Activated CD8-positive, alpha-beta memory T cell treated with anti-CD3 and anti-CD28 coated beads, Interleukin-2, amount 50 U/mL, for 1 hour (primary cell): Measurements from ENCODE around the gene TCP11.

ENCODE experiments used
- DNase-seq: peaks from one replicate; pipeline ENCODE4 v3.0.0-alpha.2; 2020; ENCODE audit errors: extremely low read depth

TCP11 gene

DNA sequence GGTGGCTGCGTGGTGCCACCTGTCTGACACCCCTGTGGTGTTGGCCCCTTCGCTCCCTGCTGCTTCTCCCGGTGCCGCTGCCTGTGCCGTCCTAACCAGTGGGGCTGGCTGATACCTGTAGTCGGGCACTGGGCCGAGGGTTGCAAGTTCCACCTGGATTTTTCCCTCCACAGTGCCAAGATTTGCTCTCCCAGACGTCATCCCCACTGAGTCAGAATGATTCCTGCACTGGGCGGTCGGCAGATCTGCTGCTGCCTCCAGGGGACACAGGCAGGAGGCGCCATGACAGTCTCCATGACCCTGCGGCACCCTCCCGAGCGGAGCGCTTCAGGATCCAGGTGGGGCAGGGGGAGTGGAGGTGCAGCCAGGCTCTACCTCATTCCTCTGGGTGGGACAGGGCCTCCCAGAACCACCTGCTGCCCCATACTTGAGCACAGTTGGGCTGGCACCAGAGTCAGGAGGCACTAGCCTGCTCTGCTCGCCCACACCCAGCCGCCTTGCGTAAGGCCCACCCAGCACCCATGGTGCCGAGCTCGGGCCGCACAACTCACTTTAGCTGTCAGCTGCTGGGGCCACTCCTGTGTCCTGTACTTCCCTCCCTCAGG, 60.2 kb downstream of the TCP11 start:
- no peak for DNase-seq

DNA sequence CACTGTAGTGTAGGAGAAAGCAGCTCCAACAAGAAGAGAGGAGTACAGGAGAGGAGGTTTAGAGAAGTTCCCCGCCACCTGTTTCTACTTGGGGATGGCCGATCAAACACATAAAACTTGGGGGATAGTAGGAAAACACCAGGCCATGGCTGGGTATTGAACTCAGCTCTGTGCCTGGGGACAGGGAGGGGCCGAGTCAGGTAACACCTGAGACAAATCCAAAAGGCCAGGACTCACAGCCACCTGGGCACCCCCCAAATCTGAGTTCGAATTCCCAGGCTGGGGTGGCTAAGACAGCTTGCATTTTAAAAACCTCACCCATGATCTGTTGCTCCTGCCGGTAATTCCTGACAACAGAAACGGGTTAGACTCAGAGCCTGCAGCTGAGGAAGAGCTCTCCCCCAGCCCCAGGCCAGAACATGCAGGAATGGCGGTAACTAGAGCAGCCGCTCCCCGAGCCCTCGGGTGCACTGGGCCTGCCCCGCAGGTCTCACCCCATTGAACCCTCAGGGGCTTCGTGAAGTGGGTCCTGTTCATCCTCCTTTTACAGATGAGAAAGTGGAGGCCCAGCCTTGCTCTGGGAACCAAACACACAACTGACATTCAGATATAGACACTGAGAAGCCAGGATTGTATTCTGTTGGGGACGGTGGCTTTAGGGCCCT, 61.0 kb downstream of the TCP11 start:
- DNase-seq, result no peak

DNA sequence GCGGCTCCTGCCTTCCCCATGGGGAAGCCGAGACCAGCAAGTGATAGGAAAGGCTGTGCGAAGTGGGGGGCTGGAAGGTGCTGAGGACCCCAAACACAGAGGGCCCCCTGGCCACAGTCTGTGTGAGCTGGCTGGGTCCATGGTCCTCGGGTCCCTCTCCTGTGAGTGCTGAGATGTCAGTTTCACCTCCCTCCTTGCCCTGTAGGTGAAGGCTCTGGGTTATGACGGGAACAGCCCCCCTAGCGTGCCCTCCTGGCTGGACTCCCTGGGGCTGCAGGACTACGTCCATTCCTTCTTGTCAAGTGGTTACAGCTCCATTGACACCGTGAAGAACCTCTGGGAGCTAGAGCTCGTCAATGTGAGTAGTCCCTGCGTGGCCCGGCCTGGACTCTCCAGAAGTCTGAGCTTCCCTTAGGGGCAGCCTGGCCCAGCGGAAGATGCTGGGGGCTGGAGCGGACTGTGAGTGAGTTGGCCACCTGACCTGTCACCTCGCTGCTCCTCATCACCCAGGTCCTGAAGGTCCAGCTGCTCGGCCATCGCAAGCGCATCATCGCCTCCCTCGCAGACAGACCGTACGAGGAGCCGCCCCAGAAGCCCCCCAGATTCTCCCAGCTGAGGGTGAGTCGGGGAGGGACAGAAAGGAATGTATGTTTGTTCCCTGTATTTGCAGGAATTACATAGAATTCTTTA, 61.7 kb downstream of the TCP11 start:
- no peak for DNase-seq

DNA sequence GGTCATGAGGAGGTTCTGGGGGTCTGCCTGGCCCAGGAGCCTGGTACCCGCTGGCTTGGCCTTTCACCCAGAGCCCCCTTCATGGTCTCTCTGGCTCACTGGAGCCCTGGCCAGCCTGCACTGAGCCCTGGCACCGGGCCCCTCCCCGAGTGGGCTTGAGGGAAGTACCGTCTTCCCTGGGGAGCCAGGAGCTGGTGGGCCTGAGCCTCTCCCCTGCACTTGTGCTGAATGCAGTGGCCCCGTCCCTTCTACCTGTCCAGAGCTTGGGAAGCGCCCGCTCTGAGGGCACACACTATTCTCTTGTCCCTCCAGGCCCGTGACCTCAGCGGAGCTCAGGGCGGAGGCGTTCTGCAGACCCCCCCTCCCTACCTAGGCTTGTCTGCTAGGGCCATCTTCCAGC, 62.2 kb downstream of the TCP11 start:
- no peak for DNase-seq

DNA sequence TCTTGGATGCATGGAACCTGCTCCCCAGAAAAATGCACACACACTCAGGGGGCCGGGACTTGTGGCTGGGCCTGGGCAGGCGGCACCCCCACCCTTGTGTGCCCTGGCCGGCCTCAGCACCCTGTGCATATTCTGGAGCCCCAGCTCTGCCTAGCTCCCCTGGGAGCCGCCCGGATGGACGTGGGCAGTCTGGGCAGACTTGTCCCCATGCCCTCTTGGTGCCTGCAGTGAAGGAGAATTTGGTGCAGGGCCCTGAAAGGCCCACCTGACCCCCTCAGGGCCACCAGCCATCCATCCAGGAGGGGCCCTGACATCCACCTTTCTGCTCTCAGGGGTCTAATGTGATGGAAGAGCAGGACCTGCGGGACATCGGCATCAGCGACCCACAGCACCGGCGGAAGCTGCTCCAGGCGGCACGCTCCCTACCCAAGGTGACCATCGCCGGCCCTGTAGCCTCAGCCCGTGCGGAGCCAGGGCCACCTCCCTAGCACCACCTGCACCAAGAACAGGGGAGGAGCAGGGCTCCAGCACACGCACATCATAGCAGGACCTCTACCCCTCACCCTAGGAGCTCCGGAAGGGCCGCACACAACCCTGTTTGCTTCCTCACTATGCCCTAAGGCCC, 62.8 kb downstream of the TCP11 start:
- no peak for DNase-seq

DNA sequence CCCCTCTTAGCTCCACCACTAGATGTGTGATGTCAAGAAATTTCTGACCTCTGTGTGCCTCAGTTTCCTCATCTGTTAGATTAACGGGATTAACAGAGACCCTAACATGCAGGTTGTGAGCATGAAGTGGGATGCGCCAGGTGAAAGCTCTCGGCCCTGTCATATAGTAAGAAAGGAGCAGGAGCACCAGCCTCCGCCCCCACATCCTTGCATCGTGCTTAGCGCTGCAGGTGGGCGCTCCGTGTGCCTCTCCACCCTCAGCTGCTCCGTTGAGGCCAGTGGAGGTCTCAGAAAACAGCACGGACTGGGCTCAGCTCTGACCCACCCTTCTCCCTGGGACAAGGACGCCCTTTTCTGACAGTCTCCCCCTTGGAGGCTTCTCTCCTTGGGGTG, 63.4 kb downstream of the TCP11 start:
- DNase-seq, result no peak

DNA sequence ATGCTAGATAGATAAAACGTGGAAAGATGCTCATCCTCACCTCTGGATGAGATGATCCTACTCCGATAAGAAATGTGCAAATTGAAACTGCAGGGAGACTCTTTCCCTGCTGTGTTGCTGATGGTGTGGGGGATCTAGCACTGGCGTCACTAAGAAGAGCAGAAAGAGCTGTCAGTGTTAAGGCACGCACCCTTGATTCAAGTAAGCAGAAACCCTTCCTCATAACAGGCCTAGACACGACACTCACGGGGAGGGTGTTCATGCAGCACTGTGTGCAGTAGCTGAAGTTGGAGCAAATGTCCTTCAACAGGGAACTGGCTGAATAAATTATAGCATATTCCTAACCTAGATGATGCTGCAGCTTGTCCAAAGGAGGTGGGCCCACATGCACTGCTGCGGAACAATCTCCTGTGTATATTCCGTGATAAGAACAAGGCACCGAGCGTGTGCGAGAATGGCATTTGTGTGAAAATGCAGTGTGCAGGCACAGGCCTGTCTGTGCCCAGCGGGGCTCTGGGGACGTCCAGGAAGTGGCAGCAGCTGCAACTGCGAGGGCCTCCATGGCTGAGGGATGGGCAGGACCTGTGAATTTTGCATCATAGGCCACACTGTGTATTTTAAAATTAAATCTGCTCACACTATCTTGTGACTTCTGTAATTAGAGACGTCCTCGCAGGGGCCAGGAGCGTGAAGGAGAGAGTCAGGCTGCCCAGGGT, 64.0 kb downstream of the TCP11 start:
- DNase-seq, result no peak

DNA sequence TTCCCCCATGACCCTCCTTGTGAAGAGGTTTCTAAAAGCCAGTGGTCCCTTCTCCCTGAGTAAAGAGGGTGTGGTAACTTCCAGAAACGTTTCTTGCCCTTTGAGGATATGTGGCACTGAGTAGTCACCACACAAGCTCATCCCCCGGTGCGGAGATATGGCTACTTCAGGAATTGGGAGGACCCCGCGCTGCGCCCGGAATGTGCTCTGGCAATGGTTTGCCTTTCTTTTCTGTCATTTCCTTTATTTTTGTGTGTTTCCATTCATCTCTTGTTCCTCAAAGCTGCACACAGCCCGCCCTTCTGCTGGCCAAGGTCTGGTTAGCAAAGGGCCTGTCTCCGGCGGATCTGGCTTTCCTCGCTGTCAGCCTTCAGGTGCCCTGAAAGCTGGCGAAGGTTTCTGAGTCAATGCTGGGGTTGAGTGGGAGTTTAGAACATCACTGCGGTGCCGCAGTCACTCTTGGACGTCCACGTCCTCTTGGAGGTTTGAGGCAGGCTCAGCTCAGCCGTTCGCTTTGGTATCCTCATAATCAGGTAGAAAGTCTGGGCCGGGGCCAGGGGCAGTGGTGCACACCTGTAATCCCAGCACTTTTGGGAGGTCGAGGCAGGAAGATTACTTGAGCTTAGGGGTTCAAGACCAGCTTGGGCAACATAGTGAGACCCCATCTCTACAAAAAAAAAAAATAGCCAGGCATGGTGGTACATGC, 67.2 kb downstream of the TCP11 start:
- no peak for DNase-seq

DNA sequence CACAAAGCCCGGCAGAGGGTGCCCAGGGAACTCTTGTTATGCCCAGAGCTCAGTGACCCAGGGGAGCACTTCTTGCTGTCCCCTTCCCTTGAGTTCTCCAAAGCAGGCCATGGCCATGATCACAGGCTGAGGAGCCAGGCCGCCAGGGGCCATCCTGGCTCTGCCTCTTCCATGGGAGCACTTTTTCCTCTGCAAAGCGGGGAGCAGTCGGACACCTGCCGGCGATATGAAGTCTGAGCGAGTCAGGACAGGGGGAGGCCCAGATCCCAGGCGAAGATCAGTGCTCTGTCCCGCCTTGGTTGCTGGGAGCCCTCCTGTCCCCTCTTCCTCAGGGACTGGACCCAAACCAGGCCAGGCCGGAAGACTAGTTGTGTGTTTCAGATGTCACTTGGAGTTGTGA, 67.9 kb downstream of the TCP11 start:
- no peak for DNase-seq

DNA sequence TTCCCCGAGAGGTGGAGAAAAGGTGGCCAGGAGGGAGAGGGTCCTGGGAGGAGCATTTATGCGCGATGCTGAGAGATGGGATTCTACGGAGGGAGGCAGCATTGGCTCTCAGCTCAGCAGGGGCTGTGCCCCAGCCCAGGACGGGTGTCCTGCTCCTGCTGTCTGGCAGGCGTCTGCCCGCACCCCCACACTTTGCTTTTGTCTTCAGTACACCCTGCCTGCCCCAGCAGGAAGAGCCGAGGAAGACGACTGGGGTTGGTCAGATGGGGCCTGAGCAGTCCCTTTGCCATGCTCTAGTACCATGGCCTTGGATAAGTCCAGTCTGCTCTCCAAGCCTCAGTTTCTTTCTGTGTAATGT, 68.5 kb downstream of the TCP11 start:
- DNase-seq, result no peak

DNA sequence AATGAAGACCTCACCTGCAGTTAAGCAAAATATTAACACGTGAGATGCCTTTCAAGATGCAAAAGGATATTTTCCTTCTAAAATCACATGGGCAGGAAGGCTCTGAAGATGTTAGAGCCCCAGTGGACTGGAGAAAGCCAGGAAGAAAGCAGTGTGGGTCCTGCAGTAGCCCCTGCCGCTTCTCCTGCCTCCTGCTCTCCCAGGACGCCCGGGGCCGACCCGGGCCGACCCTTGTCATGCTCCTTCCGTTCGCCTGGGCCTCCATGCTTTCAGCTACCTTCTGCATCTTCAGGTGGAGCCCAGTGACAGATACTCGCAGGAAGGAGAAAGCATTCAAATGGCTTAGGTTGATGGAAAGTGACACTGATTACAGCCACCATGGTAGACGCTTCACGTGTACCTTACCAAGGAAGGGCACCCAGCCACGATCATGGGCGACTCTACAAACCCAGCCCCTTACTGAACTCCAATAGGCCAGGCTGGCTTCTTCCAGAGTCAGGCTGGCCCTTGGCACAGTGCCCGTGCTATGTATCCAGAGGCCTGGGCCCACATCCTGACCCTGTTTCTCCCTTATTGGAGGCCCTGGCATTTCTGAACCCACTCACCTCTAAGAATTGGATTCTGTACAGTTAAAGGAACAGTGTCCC, 69.0 kb downstream of the TCP11 start:
- no peak for DNase-seq

DNA sequence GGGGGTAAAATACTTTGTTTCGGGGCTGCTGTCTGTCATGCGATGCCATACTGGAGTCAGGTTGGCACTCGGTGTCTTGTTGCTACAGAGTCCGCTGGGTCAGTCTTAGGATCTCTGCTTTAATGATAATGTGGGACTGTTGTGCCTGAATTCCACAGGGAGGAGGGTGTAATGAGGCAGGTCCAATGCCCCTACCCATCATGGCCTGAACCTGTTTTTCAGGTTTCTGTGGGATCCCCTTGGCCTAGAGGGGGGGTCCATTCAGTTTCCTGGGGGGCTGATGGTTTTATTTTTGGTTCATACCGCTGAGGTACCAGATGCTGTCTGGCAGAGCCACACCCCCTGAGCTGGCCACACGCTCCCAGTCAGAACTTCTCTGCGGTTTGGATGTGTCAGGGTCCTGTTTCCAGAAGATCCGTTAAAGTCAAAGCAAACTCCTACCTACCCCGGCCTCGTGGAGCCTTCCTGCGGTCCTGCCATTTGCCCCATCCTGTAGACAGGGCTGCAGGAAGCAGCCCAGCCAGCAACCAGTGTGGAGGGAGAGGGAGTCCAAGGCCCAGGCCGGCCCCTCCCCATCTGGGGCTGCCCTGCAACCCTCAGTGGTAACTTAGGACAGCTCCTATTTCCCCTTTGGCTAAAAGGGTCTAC, 69.7 kb downstream of the TCP11 start:
- no peak for DNase-seq

DNA sequence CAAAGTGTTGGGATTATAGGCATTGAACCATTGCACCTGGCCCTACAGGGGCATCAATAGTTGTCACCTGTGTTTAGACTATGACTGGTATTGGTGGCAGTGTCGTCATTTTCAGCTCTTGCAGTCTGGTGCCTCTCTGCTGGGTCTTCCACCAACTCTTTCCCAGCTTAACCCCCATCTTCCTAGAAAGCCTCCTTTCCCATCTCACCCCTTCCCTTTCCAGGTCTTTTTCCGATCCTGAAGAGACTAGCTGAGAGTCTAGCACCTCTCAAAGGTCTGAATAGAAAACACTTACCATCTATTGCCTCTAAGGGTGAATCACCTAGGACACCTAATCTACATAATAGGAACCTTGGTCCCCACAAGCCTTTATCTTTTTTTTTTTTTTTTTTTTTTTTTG, 71.0 kb downstream of the TCP11 start:
- DNase-seq, result no peak

DNA sequence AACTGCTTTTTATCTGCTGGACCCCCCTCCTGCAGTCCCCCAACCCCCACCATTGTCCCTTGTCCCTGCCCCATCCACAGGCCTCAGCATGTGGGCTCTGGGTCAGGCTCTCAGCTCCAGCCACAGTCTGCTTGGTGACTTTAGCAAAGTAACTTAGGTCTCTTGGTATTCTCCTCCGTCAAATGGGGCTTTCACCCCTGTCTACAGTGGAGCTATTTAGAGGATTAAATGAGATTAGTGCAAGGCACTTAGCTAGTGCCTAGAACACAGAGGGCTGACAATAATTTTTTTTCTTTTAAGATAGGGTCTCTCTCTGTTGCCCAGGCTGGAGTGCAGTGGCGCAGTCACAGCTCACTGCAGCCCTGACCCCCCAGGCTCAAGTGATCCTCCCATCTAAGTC, 71.9 kb downstream of the TCP11 start:
- no peak for DNase-seq

DNA sequence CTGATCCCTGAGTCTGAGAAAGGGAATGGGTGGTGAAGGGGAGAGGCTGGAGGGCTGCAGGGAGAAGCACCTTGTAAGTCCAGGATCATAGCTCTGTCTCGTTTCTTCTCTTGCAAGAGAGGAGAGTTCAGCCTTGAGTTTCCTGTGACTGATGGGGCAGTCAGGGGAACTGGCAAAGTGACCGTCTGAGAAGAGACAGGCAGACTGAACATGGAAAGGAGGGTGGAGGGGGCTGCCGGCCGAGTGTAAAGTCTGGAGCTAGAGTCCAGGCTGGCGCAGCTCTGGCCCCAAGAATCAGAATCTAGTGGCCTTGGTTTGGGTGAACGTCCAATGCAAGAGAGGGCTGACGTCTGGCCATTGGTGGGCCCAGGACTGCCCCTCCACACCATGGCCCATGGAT, 72.5 kb downstream of the TCP11 start:
- DNase-seq, result no peak

DNA sequence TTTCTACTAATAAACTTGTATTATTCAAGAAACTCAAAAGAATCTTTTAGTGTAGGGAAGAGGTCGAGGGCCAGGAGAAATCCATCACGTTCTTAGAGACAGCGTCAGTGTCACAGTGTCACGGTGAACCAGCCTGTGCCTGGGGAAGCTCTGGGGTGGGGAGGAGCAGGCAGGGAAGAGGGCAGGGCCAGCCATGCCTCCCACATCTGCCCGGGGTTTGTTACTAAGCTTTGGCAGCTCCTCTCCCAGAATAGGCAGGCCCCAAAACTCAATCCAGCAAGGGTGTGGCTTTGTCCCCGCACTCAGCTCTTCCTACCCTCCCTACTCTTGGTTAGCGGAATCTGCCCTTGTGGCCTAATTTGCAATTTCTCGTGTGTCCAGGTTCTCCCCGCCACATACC, 72.9 kb downstream of the TCP11 start:
- no peak for DNase-seq
